K562 (cell line): ENCODE results near the gene SYF2. TPM values are rescaled to one million over a fixed set of nuclear protein-coding genes. Genes with fewer than 3 reads are reported as not detected.

ENCODE experiments used
- CHD2 ChIP-seq: IDR thresholded peaks from 2 replicates; pipeline ENCODE4 v1.6.1; 2011; ENCODE audit warnings: low read depth, low read length
- CHD4 ChIP-seq: fragments of 200-600 bp; sonication (generic); IDR thresholded peaks from 3 replicates; pipeline ENCODE4 v1.6.1; 2012; ENCODE audit warnings: low read depth, mild to moderate bottlenecking, mixed read lengths, low read length, inconsistent platforms; ENCODE audit not compliant: insufficient read depth, insufficient replicate concordance, poor library complexity, severe bottlenecking
- CTCF ChIP-seq, 3 experiments: IDR thresholded peaks in 2 of 3; conservative IDR thresholded peaks in 1 of 3; 2 replicates each; pipeline ENCODE4 v1.5.1; 2011 to 2012; ENCODE audit warnings: low read length in 3 of 3, mild to moderate bottlenecking in 3 of 3, control low read depth in 2 of 3, improper control_type of control experiment in 1 of 3, inconsistent platforms in 1 of 3, low read depth in 1 of 3, mixed read lengths in 1 of 3, moderate library complexity in 1 of 3; ENCODE audit not compliant: insufficient read depth in 2 of 3
- POU5F1 ChIP-seq: fragments of 150-350 bp; IDR thresholded peaks from 2 replicates; pipeline ENCODE4 v1.6.1; 2014; ENCODE audit warnings: borderline replicate concordance, low read length, low read depth, mild to moderate bottlenecking; ENCODE audit not compliant: partially characterized antibody
- RBM34 ChIP-seq: fragments of 200-400 bp; formaldehyde crosslinking; IDR thresholded peaks from 2 replicates; pipeline ENCODE4 v1.6.1; 2018; ENCODE audit warnings: low read length, borderline replicate concordance; ENCODE audit not compliant: insufficient read depth
- ZBTB40 ChIP-seq, 2 experiments: fragments of 450-650 bp in 1 of 2; sonication (generic) in 1 of 2; formaldehyde crosslinking in 1 of 2; IDR thresholded peaks; 2 replicates each; pipeline versions ENCODE4 v1.7.1 to v1.9.0; 2016 to 2022; ENCODE audit warnings: inconsistent platforms in 1 of 2, mild to moderate bottlenecking in 1 of 2, missing genetic modification reagents in 1 of 2
- ZNF184 ChIP-seq: sonication (generic); formaldehyde crosslinking; IDR thresholded peaks from 2 replicates; pipeline ENCODE4 v1.5.0; 2020; ENCODE audit warnings: missing genetic modification reagents
- ZNF277 ChIP-seq: fragments of 250-450 bp; sonication (Bioruptor Pico); IDR thresholded peaks from 2 replicates; pipeline ENCODE4 v1.8.0; 2022; ENCODE audit warnings: inconsistent platforms, mild to moderate bottlenecking, moderate library complexity, borderline replicate concordance
- ZNF280A ChIP-seq: fragments of 450-650 bp; IDR thresholded peaks from 2 replicates; pipeline ENCODE4 v1.6.1; 2018; ENCODE audit warnings: mild to moderate bottlenecking, low read depth; ENCODE audit not compliant: partially characterized antibody
- ZNF707 ChIP-seq: fragments of 250-450 bp; sonication (Bioruptor Pico); conservative IDR thresholded peaks from 2 replicates; pipeline ENCODE4 v1.8.0; 2022; ENCODE audit warnings: inconsistent platforms, mild to moderate bottlenecking, moderate library complexity
- polyA plus RNA-seq, 8 experiments: library from polyadenylated mRNA; depleted of rRNA in 4 of 8; stranded (reverse) in 5 of 8; unstranded in 3 of 8; fragments of >200 nt; fragmentation: Nextera tagmentation in 2 of 8; fragmentation: Illumina TruSeq in 1 of 8; extraction: Ambion mirVana in 2 of 8; extraction: Trizol in 1 of 8; gene quantifications; 2 replicates each; pipeline versions ENCODE4 v1.2.1 to v1.2.3, GENCODE V29; 2011 to 2014; ENCODE audit warnings: inconsistent platforms in 1 of 8, missing spikeins in 1 of 8
- total RNA-seq, 7 experiments: library from RNA; depleted of rRNA in 6 of 7; stranded (reverse); fragments of >200 nt in 6 of 7; fragmentation: Illumina TruSeq in 2 of 7; extraction: Trizol in 2 of 7; gene quantifications; 2 replicates each; pipeline versions ENCODE4 v1.2.1 to v1.2.3, GENCODE V29; 2011 to 2021; ENCODE audit warnings: low replicate concordance in 1 of 7

The SYF2 gene
- total and polyA plus RNA-seq, 9 of the 15 experiments (the other 6 are each of a cell fraction or from before 2014, with no cell fraction given), result 20.9 to 69.0 (median 43.2) TPM

- TF ChIP-seq CHD4, result no peak
- TF ChIP-seq ZNF184 (CRISPR knock-in tag), result no peak
- TF ChIP-seq ZNF277, result no peak
- TF ChIP-seq RBM34, result no peak
- TF ChIP-seq POU5F1, result no peak
- TF ChIP-seq CTCF (IDR thresholded peaks at IDR 0.05 in 2 of 3, conservative IDR thresholded peaks at IDR 0.05 in 1 of 3; ENCODE audit: insufficient read depth in 2 of 3, low read depth in 1 of 3, low read length in 3 of 3), result peak; percentile 82 to 85 (median 82)
- TF ChIP-seq ZBTB40 (IDR thresholded peaks at IDR 0.05), result peak; percentile 91
- TF ChIP-seq ZBTB40 (CRISPR knock-in tag; IDR thresholded peaks at IDR 0.05), result no peak
- TF ChIP-seq ZNF280A, result no peak
- TF ChIP-seq ZNF707, result no peak
- peak; percentile 41; the same call in 1 of the 2 replicates for TF ChIP-seq CHD2
These were observed 7.6 kb upstream of the SYF2 start (continued) for GRCh38 chr1:25239681-25240541.
